Loucy (cell line): ENCODE data around the gene CPA1.

Experiments used
- CTCF ChIP-seq: fragments of 200-600 bp; sonication (generic); conservative IDR thresholded peaks from 2 replicates; pipeline ENCODE4 v1.5.1; 2014; ENCODE audit warnings: mild to moderate bottlenecking, antibody characterized with exemption, low read length
- EZH2phosphoT487 ChIP-seq: fragments of 200-600 bp; IDR thresholded peaks from 2 replicates; pipeline ENCODE4 v1.6.1; 2018; ENCODE audit warnings: antibody characterized with exemption, mild to moderate bottlenecking, moderate library complexity, borderline replicate concordance

DNA sequence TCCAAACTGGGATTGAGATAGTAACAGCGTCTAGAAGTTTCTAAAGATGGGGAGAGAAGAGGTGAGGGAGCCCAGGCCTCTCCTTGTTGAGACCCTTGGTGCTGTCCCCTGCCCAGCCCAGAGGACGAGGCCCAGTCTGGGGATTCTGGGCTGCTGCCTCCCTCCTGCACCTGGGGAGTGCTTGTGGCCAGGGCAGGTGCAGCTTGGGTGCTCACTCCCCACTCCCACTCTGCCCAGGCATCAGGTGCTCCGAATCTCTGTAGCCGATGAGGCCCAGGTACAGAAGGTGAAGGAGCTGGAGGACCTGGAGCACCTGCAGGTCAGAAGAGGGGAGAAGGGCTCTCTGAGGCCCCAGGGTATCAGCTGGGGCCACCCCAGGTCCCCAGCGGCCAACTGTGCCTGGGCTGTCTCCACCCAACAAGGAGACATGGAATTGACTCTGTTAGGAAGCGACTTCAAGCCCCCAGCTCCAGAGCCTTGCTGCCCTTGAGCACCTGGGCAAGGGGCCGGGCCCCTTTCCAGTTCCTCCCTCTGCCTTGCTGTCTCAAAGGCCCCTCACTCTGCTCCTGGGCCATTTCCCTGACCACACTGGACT, 664 bp downstream of the CPA1 start:
- TF ChIP-seq CTCF = no peak
- no peak for TF ChIP-seq EZH2phosphoT487
